Epidermal melanocyte (primary cell): ENCODE results near the gene ZNF775.
A peak's percentile ranks its signal among the peaks of the same experiment; 100 is the strongest.

Experiments used
- DNase-seq: peaks from one replicate; pipeline ENCODE4 v3.0.0; 2011; ENCODE audit warnings: low spot score; ENCODE audit not compliant: insufficient read length

ZNF775 gene

DNA sequence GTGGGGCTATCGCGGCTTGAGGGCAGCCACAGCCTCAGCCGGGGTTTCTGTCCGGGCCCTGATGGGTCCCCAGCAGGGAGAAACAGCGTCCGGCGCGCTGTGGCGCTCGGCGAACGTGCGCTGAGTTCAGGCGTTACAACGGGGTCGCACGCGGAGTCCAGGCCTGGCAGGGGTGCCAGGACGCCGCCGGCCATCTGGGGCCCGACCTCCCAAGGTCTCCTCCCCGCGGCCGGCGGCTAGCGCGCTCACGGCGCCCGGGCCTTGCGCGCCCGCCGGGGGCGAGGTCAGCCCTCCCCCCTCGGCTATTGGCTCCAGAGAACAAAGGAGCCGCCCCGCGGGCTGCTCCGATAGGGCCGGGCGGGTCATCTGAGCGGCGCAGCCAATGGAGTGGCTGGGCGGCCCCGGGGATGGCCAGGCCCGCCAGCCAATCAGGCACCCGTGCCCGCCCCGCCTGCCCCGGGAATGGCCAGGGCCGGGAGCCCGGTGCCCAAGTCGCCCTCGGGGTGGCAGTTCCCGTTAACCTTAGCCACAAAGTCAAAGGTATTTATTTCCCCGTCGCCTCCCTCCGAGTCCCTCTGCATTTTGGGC, at the start of gene ZNF775:
ZNF775 (plus strand) TSS at position 478 of the 588 bp plus-strand sequence. CDS start 9,141 bp downstream, outside the sequence.
- peak; percentile 100 for DNase-seq

- no peak for DNase-seq
These were observed 49.6 kb upstream of the ZNF775 start for GRCh38 chr7:150329331-150330120.

- DNase-seq, result no peak
These were observed 48.8 kb upstream of the ZNF775 start for GRCh38 chr7:150330211-150330885.

DNA sequence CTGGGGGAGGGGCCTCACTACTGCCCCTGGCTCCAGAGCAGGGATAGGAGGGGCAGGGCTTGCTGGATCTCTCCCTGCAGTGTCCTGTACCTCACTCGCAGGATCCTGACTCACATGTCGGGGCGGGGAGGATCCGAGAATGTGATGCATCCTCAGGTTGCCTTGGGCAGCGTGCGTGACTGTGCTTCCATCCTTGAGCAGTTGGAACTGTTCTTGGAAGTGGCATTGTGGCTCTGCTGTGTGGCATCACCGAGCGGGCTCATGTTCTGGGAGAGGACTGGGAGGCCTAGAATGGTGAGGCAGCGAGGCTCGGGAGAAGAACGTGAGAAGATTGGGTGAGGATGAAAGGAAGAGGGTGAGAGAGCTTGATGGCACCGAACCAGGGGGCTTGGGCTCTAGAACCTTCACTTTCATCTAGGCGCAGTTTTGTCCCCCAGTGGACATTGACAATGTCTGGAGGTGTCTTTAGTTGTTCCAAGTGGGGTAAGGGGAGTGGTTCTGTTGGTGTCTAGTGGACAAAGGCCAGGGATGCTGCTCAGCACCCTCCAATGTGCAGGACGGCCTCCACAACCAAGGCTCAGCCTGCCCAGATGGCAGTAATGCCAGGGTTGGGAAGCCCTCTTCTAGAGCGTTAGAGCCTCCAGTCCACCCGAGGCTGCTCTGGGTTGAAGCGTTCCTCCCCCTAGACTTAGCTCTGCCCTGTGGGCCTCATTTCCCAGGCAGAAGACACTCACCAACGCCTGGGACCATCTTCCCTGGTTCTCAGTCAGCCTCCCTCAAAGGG, 46.1 kb upstream of the ZNF775 start:
- DNase-seq, result no peak

- no peak for DNase-seq
These were observed 45.5 kb upstream of the ZNF775 start for GRCh38 chr7:150333659-150334058.

- no peak for DNase-seq
These were observed 45.0 kb upstream of the ZNF775 start for GRCh38 chr7:150334108-150334507.

GRCh38 chr7:150335108-150335773, 43.9 kb upstream of the ZNF775 start:
- peak; percentile 59 for DNase-seq

DNA sequence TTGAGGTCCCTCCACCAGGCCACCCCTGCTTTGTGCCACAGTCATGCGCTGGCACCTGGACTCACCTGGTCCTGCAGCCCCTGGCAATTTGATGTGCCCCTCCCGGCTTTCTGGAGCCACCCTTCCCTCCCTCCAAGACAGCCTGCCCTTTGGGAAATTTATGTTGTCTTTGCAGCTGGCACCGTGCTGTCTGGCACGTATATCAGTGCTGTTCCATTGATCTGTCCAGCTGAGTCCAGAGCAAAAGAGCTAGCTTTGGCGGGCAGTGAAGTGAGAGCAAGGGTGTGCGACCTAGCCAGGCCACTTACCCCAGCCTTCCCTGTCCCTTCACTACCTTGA, 43.4 kb upstream of the ZNF775 start:
- no peak for DNase-seq

DNA sequence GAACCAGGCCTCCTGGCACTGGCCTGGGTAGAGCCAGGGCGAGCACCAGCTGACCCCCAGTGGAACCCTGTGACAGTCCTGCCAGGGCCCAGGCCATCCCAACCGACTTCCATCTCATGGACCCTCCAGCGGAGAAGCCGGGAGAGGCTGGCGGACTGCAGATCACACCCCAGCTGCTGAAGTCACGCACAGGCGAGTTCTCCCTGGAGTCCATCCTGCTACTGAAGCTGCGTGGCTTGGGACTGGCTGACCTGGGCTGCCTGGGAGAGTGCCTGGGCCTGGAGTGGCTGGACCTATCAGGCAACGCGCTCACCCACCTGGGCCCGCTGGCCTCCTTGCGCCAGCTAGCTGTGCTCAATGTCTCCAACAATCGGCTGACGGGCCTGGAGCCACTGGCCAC, 42.4 kb upstream of the ZNF775 start:
- DNase-seq, result no peak

- no peak for DNase-seq
These were observed 42.0 kb upstream of the ZNF775 start for GRCh38 chr7:150337179-150337578.

DNA sequence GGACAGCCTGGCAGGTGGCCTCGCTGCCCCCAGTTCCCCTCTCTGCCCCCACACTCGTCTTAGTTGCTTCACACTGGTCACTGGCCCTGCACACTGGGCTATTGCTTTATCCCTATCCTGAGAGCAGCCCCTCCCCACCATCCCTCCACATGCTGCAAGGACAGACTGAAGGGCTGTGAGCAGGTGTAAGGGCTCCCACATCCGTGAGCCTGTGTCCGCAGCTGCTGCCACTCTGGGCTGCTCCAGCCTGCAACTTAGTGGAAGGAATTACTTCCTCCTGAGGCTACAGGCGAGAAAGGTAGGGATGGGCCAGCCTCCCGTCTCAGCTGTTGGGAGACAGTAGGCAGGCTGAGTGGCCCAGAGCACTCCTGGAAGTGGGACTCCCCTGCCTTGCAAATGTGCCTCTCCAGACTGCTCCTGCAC, 41.5 kb upstream of the ZNF775 start:
- no peak for DNase-seq

DNA sequence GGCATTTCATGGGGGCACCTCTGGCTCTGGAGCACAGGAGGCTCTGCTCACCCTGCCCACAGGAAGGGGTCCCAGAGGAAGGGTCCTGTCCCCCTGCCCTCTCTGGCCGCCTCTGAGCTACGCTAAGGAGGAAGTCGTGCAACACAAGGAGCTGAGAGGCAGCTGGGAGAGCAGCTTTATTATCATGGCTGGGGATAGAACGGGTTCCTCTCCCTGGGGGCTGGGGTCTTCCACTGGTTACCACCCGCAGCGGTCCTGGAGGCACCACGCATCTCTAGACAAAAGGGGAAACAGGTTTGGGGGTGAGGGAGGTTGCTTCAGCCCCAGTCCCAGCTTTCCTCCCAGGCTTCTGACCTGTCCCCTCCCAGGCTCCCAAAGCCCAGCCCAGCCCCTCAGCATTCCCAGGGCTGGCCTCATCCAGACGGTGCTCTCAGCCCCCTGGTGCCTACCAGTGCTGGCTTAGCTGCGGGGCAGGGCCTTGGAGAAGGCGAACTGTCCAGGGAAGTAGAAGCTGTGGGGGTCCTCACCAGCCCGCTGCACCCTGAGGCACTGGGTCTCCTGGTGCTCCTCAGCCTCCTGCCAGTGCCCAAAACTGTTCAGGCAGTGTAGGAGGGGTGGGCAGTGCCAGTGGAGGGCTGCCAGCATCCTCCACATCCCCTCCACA, 40.8 kb upstream of the ZNF775 start:
- no peak for DNase-seq

DNA sequence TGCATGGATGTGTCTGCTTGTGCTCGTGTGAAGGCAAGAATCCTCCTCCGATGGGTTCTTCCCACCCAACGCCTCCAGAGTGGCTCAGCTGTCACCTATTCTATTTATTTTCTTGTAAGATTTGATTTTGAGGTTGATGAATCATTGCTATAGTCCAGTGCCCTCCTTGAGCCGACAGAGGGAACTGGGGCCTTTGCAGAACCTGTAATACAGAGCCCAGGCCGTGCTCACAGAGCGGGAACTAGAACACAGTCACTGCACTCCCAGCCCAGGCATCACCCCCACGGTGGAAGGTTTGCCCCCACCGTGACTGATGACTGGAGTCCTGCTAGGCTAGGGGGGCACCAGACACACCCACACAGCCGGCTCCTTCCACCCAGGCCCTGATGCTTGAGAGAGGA, 39.7 kb upstream of the ZNF775 start:
- DNase-seq, result no peak

GRCh38 chr7:150340024-150340749, 38.9 kb upstream of the ZNF775 start:
- no peak for DNase-seq

DNA sequence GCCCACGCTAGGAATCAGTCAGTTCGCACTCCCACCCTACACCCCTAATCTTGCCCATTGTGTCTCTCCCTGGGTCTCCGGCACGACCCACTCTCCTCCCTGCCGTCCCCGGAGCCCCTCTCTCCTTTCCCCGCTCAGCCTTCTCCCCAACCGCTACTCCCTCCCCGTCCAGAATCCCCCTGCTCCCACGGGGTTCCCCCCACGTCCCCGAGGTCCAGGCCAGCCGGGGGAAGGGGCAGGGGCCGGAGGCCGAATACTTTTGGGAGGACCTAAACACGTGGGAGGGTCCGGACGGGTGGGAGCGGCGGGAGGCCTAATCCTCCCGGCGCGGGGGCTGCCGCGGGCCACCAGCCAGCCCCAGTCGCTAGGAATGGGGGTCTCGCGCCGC, 38.3 kb upstream of the ZNF775 start:
- no peak for DNase-seq

DNA sequence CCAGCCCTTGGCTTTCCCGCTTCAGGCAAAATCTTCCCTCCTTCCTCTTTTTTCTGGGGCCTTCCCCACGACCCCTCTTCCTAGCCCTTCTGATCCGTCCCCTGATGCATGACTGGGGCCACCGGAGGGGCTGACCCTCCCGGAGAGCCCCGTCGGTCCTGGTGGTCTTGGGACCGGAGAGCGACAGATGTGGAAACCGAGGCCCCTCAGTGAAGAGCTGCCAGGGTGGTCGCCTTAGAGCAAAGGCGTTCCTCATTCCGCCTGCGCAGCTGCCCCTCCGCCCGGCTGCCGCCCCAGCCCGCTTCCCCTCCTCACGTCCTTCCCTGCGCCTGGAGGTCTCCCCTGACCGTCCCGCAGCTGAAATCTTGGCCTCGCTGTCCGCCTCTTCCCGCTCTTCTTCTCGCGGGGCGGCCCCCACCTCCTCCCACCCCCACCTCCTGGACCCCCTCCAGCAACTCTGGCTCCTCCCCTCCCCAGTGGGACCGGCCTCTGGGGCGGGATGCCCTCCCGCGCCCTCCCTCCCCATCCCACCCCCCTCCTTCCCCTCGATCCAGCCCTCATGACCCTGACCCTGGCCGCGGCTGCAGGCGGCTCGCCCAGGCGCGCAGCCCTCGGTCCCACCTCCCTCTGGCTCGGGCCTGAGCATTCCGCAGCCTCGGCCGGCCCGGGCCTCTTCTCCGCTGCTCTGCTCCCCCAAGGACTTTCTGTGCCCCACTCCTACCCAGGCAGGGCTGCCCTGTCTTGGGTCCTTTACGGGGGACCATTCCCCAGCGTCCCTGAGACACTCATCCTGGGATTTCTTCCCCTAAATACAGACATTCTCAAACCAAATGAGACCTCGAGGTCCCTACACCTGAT, 37.6 kb upstream of the ZNF775 start, which contains the start of gene RARRES2:
RARRES2 (minus strand) TSS at position 367 of the 858 bp plus-strand sequence. CDS start 1,020 bp downstream, outside the sequence.
- DNase-seq, result no peak

DNA sequence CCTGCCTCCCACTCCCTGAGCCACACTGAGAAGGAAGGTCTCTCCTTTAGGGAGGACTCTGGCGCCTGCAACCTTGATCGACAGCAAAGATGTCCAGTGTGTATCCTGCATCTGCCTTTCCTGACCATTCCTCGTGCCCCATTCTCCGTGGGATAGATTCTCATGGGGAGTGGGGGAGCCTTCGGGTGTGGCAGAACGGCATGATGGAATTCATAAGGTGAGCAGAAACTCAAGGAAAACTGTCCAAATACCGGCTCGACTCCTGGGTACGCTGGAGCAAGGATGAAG, 37.1 kb upstream of the ZNF775 start:
- DNase-seq, result no peak

DNA sequence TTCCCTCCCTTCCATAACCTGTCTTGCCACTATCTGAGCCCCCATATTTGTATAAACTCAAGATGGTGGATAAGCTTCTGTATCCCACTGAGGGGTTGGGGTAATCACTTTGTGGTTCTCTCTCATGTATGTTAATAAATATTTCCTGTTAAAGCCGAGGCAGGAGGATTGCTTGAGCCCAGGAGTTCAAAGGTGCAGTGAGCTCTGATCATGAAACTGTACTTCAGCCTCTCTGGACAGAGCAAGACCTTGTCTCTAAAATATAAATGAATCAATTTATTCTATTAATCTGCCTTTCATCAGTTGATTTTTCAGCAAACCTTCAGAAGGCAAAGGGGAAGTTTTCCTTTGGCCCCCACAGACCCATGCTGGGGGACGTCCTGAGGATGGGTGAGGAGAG, 35.9 kb upstream of the ZNF775 start:
- no peak for DNase-seq

DNA sequence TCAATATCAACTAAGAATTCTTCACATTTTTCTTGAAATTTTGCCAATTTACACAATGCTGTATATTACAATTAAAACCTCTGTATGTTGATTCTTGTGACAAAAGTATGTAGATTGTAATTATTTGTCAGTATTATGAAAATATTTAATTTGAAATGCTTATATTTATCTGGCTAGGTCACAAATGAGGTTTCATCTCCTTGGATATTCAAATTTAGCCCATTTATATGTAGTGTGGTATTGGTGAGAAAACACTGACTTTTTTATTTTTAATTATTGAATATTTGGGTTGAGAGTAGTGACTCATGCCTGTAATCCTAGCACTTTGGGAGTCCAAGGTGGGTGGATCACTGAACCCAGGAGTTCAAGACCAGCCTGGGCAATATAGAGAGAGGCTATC, 34.8 kb upstream of the ZNF775 start:
- DNase-seq, result no peak
